NCI-H1048 (cell line): Measurements from ENCODE around the gene PTOV1.

Experiments
- DNase-seq: peaks from one replicate; lab custom pipeline; 2025; lab: John Stamatoyannopoulos, UW

PTOV1 gene

DNA sequence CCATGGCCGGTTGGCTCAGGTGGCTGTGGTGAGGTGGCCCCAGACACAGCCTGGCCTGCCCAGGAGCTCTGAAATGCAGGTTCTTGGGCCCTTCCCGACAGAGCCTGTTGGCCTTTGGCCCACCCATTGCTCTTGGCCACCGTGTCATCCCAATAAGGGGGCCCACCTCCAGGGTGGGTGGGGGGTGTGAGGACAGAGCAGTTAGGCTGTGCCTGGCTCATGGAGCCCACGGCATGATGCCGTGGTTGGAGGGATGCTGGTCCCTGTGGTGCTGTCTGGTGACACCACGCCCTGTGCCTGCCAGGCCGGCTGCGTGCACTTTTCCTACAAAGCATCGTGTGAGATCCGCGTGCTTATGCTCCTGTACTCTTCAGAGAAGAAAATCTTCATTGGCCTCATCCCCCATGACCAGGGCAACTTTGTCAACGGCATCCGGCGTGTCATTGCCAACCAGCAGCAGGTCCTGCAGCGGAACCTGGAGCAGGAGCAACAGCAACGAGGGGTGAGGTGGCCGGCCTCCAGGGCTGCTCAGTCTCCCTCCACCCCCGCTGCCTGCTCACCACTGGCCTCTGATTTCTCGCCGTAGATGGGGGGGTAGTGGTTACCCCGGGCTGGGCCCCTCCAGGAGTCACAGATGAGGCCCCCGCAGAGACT is 8.8 kb downstream of the PTOV1 start:
- DNase-seq = no peak

DNA sequence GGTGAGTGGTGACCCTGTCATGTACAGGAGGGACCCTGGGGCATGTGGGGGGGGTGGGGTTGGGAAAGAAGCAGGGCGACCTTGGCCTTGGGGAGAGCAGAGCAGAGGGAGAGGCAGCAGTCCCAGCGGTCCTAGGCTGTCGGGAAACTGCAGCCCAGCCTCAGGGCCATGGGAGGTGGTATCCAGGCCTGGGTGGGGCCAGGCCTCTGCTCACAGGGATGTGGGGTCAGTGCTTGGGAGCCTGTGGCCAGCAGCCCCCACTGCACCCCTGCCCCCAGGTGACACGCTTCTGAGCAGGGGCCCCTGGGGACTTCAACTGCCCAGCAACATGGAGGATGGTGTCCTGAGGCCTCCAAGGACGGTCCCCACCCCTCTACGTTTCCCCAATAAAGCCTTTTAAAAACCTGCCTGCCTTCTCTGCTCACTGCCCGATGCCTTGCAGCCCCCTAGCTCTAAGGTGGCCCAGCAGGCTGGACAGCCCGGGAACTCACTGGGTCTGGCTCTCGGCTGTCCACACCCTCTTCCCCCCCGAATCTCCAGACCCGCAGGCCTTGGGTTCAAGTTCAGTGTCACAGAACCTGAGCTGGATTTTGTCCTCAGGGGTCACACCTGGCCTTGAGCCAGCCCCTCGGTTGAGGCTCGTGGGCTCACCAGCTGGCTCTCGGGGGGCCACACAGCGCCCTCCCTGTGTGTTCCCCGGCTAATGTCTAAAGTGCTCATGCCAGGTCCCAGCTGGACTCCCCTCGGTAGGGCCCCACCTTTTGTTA is 9.6 kb downstream of the PTOV1 start:
- no peak for DNase-seq

DNA sequence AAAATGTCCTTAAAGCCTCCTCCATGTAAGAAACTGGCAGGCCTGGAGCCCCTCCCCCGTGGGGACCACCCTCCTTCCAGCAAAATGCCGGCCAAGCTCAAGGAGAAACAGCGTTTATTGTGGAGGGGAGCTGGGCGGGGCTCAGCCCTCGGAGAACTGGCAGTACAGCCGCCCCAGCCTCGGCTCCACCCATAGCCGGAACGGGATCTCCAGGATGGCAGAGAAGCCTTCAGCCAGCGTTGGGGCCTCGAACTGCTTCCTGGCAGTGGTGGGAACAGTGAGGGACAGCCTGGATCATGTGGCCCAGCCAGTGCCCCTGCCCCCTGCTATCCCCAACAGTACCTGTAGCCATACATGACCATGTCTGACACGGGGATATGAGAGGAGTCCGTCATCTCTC is 10.1 kb downstream of the PTOV1 start:
- no peak for DNase-seq

DNA sequence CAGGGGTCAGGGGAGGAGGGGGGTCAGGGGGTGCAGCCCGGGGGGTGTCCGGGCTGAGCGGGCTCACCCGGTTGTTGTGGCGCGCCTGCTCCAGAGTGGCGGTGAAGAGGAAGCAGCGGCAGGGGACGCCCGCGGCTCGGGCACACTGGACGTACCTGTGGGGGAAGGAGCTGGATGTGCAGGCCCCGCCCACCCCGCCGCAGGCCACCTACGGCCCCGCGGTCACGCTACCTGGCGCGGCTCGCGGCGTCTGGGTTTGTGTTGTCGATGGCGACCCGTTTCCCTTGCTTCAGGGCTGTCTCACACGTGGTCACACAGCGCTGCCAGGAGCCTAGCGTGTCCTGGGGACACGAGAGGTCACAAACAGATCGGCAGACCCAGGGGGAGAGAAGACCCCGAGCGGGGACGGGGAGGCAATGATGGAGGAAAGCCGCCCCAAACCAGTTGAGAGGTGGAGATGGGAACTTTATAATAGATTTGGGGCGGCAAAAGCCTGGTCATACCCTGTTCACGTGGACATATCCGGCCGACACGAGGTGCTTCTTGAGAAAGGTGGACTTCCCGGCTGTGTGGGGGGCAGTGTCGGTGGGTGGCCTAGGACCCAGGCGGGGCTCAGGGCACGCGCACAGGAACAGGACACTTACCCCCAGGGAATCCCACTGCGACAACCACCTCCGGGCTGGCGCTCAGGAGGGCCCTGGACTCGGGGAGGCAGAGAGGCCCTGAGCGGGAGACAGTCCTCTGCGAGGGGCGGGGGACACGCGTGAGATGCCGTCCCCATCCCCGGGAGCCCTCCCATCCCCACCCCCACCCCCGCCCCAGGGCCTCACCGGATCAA is 10.8 kb downstream of the PTOV1 start:
- DNase-seq = no peak

DNA sequence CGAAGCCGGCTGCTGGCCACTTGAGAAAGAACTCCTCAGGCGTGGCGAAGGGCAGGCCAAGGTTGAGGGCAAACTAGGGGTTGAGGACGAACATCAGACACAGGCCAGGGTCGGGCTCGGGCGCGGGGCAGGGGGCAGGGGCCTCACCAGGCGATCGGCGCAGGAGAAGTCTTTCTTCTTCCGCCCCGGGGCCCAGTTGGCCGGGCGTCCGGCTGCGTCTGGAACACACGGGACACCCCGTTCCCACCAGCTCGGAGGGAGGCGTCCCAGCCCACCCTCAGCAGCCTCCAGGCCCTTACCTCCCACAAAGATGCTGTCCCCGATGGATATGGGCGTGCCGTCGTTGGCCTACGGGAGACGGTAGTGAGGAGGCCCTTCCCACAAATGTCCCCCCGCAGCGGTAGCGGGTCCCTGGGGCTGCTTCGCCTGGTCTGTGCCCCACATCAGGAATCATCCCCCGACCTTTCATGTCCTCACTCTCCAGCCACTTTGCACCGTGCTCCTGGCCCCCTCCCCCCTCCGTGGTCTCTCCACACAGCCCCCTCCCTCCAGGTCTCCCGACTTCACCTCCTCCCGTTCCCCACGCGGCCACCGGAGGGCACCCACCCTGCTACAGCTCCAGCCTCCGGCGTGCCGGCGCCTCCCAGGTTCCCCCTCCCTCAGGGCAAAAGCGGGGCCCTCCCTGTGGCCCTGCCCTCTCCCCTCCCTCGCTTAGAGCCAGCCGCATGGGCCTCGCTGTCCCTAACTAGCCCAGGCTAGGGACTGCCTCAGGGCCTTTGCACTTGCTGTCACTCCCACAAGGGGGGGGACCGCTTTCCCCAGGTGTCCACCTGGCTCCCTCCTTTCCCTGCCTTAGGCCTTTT is 11.7 kb downstream of the PTOV1 start:
- no peak for DNase-seq

DNA sequence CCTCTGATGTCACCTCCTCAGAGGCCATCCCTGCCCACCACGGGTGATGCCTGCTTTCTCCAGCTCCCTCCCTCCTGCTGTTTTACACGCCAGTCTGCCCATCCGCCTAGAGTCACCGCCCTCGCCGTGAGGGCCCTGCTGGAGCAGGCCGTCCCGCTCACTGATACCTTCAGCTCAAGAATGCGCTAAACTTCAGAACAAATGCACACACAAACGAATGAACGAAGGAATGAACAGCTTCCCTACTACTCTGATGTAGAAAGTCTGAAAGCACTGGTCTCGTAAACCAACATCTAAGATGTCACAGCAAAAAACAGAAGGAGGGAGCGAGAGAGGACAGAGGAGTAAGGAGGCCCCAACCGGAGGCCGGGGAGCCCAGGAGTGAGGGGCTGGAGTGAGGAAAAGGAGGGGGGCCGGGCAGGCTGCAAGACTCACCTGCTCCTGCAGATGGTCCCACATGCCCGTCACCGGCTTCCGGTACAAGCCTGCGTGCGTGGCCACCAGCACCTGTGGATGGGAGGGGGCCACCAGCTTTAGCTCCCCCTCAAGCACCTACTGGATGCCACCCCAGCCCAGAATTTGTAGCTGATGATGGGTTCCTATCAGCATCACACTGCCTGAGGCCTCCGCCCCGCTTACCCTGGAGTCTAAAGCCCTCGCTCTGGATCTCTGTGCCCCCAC is 12.4 kb downstream of the PTOV1 start:
- DNase-seq = no peak

DNA sequence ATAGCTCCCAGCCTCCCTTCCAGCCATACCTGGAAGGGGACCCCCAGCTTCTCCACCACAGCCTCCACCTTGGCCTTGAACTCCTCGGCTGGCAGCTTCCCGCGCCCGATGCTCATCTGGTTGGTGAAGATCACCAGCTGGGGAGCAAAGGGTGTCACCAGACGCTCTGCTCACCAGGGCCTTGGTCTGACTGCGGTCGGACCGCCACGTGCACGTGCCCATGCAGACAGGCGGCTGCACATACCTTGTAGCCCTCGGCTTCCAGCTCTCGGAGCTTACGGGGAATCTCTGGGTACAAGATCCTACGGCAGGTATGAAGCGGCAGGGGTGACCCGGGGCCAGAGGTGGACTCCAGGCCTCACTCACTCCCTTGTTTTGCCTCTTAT is 13.0 kb downstream of the PTOV1 start:
- DNase-seq = no peak

DNA sequence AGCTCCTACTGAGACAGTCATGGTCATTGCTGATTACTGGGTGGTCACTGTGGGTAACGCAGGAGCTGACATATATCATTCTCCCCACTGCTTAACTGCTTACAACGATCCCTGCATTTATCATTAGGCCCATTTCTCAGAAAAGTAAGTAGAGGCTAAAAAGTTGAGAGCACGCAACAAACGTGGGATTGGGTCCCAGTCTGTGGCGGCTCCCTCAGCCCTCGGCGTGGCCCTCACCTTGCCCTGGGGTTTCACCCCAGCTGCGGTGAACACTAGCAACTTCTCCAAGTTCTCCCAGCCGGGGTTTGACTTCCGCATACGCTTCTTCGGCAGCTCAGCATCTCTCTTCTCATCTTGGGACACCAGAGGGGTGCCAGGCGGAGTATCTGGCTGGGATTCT is 13.9 kb downstream of the PTOV1 start:
- DNase-seq = no peak

DNA sequence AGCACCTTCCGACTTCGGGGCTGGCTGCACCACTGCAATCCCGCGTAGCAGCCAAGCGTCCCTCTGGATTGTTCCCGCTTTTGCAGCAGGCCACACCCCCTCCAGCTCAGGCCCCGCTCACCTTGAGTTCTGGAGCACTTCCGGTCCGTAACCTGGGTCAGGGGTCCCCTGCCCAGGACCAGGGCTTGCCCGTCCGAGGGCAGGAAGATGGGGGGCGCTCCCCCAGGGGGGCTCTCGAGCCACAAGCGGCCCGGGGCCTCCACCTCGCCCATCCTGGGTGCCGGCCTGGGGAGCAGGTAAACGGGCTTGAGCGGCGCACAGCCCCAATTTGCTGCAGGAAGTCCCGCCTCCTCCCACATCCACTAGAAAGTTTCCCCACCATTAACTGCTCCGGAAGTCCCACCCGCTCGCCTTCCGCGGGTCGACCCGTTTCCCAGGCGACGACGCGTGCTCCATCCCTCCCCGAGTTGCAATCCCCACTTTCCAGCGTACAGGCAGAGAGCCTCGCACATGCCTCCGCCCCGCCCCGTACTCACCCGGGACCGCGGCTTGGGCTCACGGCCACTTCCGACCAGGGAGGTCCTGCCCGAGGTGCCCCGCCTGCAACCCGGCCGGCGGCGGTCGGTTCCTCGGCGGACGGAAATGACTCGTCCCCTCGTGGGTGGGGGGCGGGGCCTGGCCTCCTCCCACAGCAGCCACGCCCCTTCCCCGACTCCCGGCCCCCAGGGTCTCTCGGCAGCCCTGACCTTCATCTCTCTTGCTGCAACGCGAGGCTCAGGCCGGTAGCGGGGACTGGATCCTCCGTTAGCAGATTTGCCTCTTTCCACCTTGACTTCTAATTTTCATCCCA is 16.2 kb downstream of the PTOV1 start, which contains the start of gene PNKP:
Gene PNKP, minus strand, starts transcription at position 644 of the 850 bp plus-strand sequence. Its CDS starts 372 bp downstream, at position 272.
- DNase-seq = peak; percentile 86

DNA sequence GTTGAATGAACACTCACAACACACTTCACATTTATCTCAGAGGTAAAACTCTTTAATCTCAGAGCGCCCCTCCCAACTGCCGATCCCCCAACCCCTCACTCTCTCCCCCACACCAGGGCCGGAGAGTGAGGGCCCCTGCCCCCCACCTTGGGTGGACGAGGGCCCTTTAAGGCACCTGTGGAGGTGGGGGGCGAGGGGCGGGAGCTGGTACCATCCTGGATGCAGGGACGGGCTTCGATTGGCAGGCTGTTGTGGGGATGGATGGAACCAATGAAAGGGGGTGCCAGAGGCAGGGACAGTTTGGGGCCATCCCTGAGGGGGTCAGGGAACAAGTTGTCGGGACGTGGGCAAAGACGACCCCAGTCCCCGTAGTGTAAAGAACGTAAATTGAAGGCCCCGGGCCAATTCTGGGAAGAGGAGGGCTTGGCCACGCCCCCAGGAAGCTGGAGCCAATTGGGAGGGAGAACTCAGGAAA is 18.1 kb downstream of the PTOV1 start:
- DNase-seq = no peak

DNA sequence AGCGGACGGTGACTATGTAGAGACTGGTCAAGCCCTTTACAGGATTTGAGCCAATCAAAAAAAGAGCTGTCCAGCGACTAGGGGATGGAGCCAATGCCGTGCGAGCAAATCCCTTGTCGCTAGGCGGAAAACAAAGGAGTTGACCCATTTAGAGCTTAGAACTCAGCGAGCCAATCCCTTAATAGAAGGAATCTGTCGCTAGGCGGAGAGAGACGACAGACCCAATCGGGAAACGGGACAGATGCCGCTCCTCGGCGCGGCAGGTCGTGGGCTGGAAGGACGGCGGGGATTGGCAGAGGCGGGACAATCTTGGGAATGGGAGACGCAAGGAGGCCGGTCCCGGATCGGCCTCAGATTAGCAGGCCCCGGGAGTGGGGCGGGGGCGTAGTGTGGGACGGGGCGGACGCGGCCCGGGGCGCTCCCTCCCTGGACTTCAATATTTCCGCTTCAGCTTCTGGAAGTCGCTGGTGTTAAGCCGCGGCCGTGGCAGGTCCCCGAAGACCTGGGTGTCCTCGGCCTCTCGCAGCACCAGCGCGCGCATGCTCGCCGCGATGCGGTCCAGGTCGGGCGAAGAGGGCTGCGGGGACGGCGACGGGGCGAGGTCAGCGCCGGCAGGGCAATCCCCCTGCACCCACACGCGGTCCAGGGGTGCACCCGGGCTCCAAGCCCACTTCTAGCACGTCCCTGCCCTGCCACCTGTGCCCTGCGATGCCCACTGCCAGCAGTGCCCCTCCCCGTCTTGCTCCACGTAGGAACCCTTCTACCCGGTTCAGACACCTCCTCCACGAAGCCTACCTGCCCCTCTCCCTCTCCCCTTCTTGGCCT is 18.7 kb downstream of the PTOV1 start:
- DNase-seq = peak; percentile 97

DNA sequence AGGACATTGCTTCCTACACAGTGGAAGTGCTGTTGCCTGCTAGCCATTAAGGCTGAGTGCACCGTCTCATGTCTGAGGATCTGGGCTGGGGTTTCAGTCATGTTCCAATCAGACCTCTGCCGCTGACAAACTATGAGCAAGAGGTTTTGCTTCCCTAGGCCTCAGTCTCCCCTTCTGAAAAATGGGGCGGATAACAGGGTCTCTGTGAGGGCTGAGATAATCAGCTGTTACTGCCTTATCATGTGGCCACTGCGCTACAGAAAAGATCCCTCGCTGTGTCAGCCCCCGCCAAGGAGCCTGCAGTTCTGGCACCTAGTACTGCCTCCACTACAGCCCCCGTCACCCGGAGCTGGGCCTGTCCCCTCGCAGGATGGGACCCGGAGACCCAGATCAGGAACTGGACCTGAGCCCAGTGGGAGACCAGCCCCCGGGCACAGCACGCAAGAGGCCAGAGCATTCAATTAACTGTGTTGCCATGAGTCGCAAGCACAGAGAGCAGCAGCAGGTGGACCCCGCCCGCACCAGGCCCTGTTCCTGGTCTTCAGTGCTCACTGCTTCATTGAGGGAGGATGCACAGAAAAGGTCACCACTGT is 19.4 kb downstream of the PTOV1 start:
- no peak for DNase-seq

DNA sequence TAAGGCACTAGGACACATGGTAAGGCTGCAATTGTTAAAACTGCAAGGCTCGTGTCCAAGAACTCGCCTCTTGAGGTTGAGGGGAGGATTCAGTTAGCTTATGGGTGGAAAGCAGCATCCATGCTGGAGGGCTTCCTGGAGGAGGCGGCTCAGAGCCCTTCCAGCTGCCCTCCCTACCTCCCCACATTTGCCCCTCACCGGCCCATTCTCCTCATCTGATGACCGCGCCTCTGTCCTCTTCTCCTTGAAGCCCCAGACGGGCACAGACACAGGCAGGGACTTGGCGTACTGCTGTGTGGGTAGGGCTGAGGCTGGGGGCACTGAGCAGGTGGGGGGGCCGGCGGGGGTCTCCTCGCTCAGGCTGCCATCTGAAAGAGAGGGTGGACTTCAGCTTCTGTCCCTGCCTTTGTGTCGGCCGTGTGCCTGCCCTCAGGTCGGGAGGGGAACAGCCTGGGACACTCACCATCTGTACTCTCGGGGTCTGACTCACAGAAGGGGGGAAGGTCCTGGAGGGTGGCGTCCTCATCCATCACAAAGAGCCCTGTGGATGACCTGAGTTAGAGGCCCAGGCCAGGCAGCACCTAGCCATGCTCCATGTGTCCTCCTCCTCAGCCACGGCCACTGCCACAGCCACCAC is 20.5 kb downstream of the PTOV1 start:
- DNase-seq = no peak

DNA sequence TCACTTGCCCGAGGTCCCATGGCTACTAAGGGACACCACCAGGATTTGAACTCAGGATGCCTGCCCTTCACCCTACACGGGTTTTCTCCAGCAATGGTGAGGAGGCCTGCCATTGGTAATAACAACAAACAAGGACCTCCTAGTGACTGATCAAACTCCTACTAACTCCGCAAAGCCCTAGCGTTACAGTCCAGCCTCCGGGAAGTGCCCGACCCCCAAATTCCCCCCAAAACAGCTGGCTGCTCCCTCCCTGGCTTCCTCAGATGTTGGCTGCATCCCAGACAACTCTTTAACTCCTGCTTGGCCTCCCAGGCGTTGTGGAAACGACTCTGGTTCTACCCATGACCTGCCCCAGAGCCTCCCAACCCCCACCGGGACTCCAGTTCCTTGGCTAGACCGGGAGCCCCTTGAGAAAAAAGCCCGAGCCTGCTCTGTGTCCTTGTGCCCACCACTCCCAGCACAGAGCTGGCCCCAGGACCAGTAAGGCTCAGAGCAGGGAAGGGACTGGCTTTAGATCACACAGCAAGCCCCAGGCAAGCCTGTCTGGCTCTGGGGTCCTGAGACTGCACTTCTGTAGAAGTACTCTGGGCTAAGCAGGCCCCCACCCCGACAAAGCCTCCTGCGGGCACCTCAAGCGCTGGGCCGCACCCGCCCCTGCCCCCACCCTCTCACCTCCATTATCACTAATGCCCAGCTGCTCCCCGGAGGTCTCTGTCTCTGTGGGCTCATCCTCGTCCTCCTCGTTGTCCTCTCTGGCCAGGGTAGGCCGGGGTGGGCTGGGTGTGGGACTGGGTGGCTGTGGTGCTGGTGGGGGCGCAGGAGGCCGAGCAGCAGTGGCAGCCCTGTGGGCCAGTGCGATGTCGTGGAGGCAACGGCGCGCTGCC is 21.5 kb downstream of the PTOV1 start:
- no peak for DNase-seq

DNA sequence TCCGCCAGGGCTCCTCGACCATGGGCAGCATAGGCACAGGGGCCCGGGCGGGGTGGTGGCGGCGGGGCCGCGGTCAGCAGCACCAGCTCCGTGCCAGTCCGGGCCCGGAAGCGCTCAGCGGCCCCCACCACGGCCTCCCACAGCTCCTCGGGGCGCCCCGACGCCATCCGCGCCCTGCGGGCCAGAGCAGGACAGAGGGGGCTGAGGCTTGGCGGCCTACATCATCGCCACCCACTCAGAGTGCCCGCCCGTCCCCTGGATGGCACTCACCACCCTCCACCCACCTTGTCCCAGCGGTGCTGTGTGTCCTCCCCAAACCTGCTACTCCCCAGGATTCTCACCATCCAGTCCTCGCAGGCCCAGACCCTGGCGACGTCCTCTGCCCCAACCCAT is 22.2 kb downstream of the PTOV1 start:
- DNase-seq = no peak

DNA sequence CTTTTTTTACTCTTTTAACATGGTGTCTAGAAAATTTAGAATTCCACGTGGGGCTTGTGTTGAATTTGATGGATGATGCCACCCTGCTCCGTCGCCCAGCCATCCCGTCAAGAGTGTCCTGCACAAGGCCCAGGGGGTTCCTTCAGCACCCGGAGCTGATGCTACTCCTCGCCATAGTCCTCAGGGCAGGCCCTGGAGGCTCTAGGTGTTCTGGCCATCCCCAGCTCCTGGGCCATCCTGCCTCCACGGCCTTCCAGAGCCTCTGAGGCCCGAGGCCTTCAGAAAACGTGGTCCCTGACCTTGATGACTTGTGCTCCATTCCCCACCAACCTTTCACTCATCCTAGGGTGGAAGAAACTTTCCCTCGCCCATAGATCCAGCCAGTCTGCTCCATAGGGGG is 22.9 kb downstream of the PTOV1 start:
- DNase-seq = no peak

DNA sequence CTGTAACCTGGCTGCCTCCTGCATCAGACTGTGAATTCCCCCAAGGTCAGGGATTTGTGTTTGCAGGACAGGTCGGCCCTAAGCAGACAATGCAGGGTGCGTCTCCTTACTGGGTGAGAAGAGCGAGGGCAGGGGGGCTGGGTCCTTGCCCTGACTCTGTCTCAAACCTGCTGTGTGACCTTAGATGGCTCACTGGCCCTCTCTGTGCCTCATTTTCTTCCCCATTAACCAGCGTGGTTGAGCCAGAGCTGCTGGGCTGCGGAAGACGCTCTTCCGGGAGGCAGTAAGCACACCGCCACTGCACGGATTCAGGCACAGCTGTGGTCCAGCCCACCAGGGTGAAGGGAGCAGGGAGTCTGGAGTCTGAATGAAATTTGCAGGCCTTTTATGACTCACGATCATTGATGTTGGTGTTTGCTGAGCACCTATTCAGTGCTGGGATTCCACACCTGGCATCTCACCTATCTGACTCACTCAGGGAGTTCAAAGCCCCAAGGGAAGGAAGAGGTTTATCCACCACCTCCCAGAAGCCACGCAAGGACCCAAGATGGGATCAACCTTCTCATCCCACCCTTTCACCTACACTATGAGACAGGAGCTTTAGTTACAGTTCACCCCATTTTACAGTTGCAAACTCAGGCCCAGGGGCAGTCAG is 23.7 kb downstream of the PTOV1 start:
- no peak for DNase-seq
